Endometrial microvascular endothelial cells (primary cell): ENCODE results near the gene PIGR. TPM values are rescaled to one million over a fixed set of nuclear protein-coding genes. Genes with fewer than 3 reads are reported as not detected.

ENCODE experiments used
- total RNA-seq: library from RNA; depleted of rRNA; stranded (reverse); fragments of >200 nt; gene quantifications from one replicate; pipeline ENCODE4 v1.2.3, GENCODE V29; 2015; ENCODE audit errors: inconsistent ontology term

Gene PIGR
- total RNA-seq, 1 donor from 2014 or later = not detected

Other genes starting within 250 kb of the PIGR start
- gene IL19, start 175.7 kb downstream of the PIGR start, total RNA-seq = not detected
- not detected for gene IL10, start 174.0 kb downstream of the PIGR start, total RNA-seq
- not detected for gene IL20, start 80.8 kb downstream of the PIGR start, total RNA-seq
- not detected for gene IL24, start 49.0 kb downstream of the PIGR start, total RNA-seq
- gene FCMR, start 24.5 kb downstream of the PIGR start, total RNA-seq = not detected
- not detected for gene FCAMR, start 24.0 kb upstream of the PIGR start, total RNA-seq
- gene C1orf116, start 86.3 kb upstream of the PIGR start, total RNA-seq = not detected
- gene YOD1, start 104.7 kb upstream of the PIGR start, total RNA-seq = 5.1 TPM
- gene PFKFB2, start 106.8 kb upstream of the PIGR start, total RNA-seq = 0.09 TPM
- not detected for gene C4BPB, start 142.4 kb upstream of the PIGR start, total RNA-seq
- not detected for gene C4BPA, start 157.8 kb upstream of the PIGR start, total RNA-seq